ENCODE data around the gene ART5. TPM values are rescaled to one million over a fixed set of nuclear protein-coding genes. Genes with fewer than 3 reads are reported as not detected.

The ART5 gene
- total RNA-seq, 1 donor from 2014 or later = 3.2 TPM

Small RNA genes lying within 50 kb of the gene (small RNA-seq; reads per million reads assigned to genes)
- gene RF00019 = not detected

Other genes starting within 250 kb of the ART5 start
- gene ART1, start 3.1 kb upstream of the ART5 start, total RNA-seq = not detected
- gene CHRNA10, start 29.4 kb upstream of the ART5 start, total RNA-seq = not detected
- gene NUP98, start 155.6 kb upstream of the ART5 start, total RNA-seq = 110 TPM
- 19.6 TPM for gene PGAP2, start 166.6 kb upstream of the ART5 start, total RNA-seq
- gene RHOG, start 199.0 kb upstream of the ART5 start, total RNA-seq = 107 TPM
- 68.8 TPM for gene STIM1, start 213.7 kb upstream of the ART5 start, total RNA-seq

All from vagina (tissue), 1 donor.